SK-N-MC (cell line): ENCODE data around the gene EXOSC3.

Source experiments
- EZH2 ChIP-seq: fragments of 200-600 bp; sonication (generic); IDR thresholded peaks from one replicate; pipeline ENCODE4 v1.6.1; 2017; ENCODE audit warnings: antibody characterized with exemption
- FOXP2 ChIP-seq: optimal IDR thresholded peaks from 2 replicates; pipeline ENCODE3; 2011; ENCODE audit warnings: mild to moderate bottlenecking, moderate library complexity; ENCODE audit not compliant: insufficient read depth; ENCODE audit errors: extremely low read length, control extremely low read depth
- POLR2AphosphoS5 ChIP-seq: IDR thresholded peaks from 2 replicates; pipeline ENCODE4 v1.6.1; 2012; ENCODE audit warnings: mild to moderate bottlenecking, low read depth, low read length, borderline replicate concordance

GRCh38 chr9:37812773-37813379, 28.0 kb upstream of the EXOSC3 start:
- TF ChIP-seq EZH2 (no peak), POLR2AphosphoS5 (no peak), FOXP2 (no peak)
